Small intestine (tissue), 7 donors: ENCODE data around the gene GRIK4. TPM values are rescaled to one million over a fixed set of nuclear protein-coding genes. Genes with fewer than 3 reads are reported as not detected.

Source experiments
- DNase-seq, 2 donors: peaks; one replicate each; pipeline versions ENCODE4 v3.0.0 to v3.0.0-alpha.2; 2013
- FAIRE-seq: peaks from 2 replicates; lab custom pipeline; 2012; peaks lifted over from hg19 to GRCh38; lab: Jason Lieb, UNC
- H3K27ac ChIP-seq, 3 donors: one replicate each; pipeline ENCODE4 v1.5.1; 2013; ENCODE audit warnings: low read length in 2 of 3, mild to moderate bottlenecking in 2 of 3, control low read depth in 1 of 3, inconsistent platforms in 1 of 3, low read depth in 1 of 3, moderate library complexity in 1 of 3
- H3K27me3 ChIP-seq, 3 donors: one replicate each; pipeline ENCODE4 v1.6.1; 2013; ENCODE audit warnings: low read length in 3 of 3, inconsistent platforms in 1 of 3; ENCODE audit not compliant: control insufficient read depth in 3 of 3, insufficient read depth in 3 of 3
- H3K36me3 ChIP-seq, 3 donors: one replicate each; pipeline ENCODE4 v1.6.1; 2013; ENCODE audit warnings: low read length in 3 of 3, inconsistent platforms in 1 of 3, low read depth in 1 of 3, mild to moderate bottlenecking in 1 of 3, moderate library complexity in 1 of 3; ENCODE audit not compliant: control insufficient read depth in 3 of 3, insufficient read depth in 2 of 3
- H3K4me1 ChIP-seq, 3 donors: one replicate each; pipeline ENCODE4 v1.6.1; 2013; ENCODE audit warnings: low read length in 2 of 3, inconsistent platforms in 1 of 3, low read depth in 1 of 3, mild to moderate bottlenecking in 1 of 3, moderate library complexity in 1 of 3; ENCODE audit not compliant: control insufficient read depth in 3 of 3, insufficient read depth in 2 of 3
- H3K4me3 ChIP-seq, 3 donors: one replicate each; pipeline ENCODE4 v1.5.1; 2013; ENCODE audit warnings: low read length in 3 of 3, control low read depth in 1 of 3, inconsistent platforms in 1 of 3, low read depth in 1 of 3, mild to moderate bottlenecking in 1 of 3, moderate library complexity in 1 of 3
- H3K9me3 ChIP-seq, 2 donors: one replicate each; pipeline ENCODE4 v1.6.1; 2013; ENCODE audit warnings: low read depth in 1 of 2, low read length in 1 of 2; ENCODE audit not compliant: control insufficient read depth in 2 of 2, insufficient read depth in 1 of 2
- WGBS, 3 donors: extraction: QIAGEN DNeasy Blood & Tissue Kit; methylation state at CpG; one replicate each; pipeline ENCODE4 v1.1.7; 2013; 5-methylcytosine and 5-hydroxymethylcytosine counted together
- polyA plus RNA-seq, 4 donors: library from polyadenylated mRNA; stranded (reverse) in 3 of 4; unstranded in 1 of 4; fragments of 200-250 nt in 3 of 4; fragments of 120-200 nt in 1 of 4; gene quantifications; one replicate each; pipeline versions ENCODE4 v1.2.1 to v1.2.3, GENCODE V29; 2013
- donor health status: healthy with polysubstance abuse.
- donor health status: control.
- donor health status: control.
- donor health status: Bipolar disorder and iron deficiency.
- donor health status: healthy.

The GRIK4 gene
- polyA plus RNA-seq, 4 donors: 0.15 to 1.4 (median 0.27) TPM; not detected in 1

GRCh38 chr11:120830085-120830620, 318.6 kb downstream of the GRIK4 start:
- no peak for FAIRE-seq
- Histone ChIP-seq H3K27me3 (peaks cover 0 to 2% (median 0%) of the 10 kb centered on the region in 3 donors), H3K4me1 (no peaks in the 10 kb centered on the region), H3K36me3 (no peaks in the 10 kb centered on the region), H3K27ac (no peak overlapping the region), H3K4me3 (no peak overlapping the region), H3K9me3 (no peaks in the 10 kb centered on the region)
- no peak for DNase-seq
- WGBS, 3 donors: 73 to 81% (median 76%) methylated on average over 9 of the region's 9 CpGs

- no peaks in the 10 kb centered on the region for H3K9me3 ChIP-seq
- WGBS, 3 donors: 59 to 77% (median 69%) methylated on average over 20 of the region's 20 CpGs
- DNase-seq: peak in 1 of 2 donors; percentile 21
These were observed 321.1 kb downstream of the GRIK4 start for GRCh38 chr11:120832481-120833238.

GRCh38 chr11:120834686-120835210, 323.2 kb downstream of the GRIK4 start:
- WGBS, 3 donors: 84 to 88% (median 86%) methylated on average over 13 of the region's 13 CpGs
- Histone ChIP-seq H3K27ac (no peak overlapping the region), H3K9me3 (no peaks in the 10 kb centered on the region), H3K4me3 (no peak overlapping the region), H3K27me3 (no peaks in the 10 kb centered on the region), H3K36me3 (no peaks in the 10 kb centered on the region), H3K4me1 (no peaks in the 10 kb centered on the region)
- no peak for FAIRE-seq
- DNase-seq: no peak

More at GRCh38 chr11:120832481-120833238, 321.1 kb downstream of the GRIK4 start:
- no peak for FAIRE-seq
- Histone ChIP-seq H3K4me3 (no peak overlapping the region), H3K27ac (no peak overlapping the region), H3K4me1 (no peaks in the 10 kb centered on the region), H3K27me3 (peaks cover 0 to 2% (median 0%) of the 10 kb centered on the region in 3 donors), H3K36me3 (no peaks in the 10 kb centered on the region)

- no peak for FAIRE-seq
- H3K4me3 ChIP-seq: no peak overlapping the region
- no peaks in the 10 kb centered on the region for H3K27me3 ChIP-seq
- WGBS, 3 donors: 30 to 57% (median 45%) methylated on average over 11 of the region's 11 CpGs
- peak; percentile 13 to 69 for DNase-seq
- H3K9me3 ChIP-seq: no peaks in the 10 kb centered on the region
- H3K36me3 ChIP-seq: no peaks in the 10 kb centered on the region
- no peak overlapping the region for H3K27ac ChIP-seq
- no peaks in the 10 kb centered on the region for H3K4me1 ChIP-seq
These were observed 324.2 kb downstream of the GRIK4 start for GRCh38 chr11:120835601-120836228.

- DNase-seq (no peak), FAIRE-seq (no peak)
- H3K4me3 ChIP-seq: no peak overlapping the region
- no peaks in the 10 kb centered on the region for H3K4me1 ChIP-seq
- no peaks in the 10 kb centered on the region for H3K9me3 ChIP-seq
- H3K27me3 ChIP-seq: no peaks in the 10 kb centered on the region
- H3K27ac ChIP-seq: no peak overlapping the region
- WGBS, 3 donors: 67 to 88% (median 71%) methylated on average over 4 of the region's 4 CpGs
- no peaks in the 10 kb centered on the region for H3K36me3 ChIP-seq
These were observed 326.1 kb downstream of the GRIK4 start for GRCh38 chr11:120837696-120838095.

- no peaks in the 10 kb centered on the region for H3K36me3 ChIP-seq
- 64 to 81% (median 70%) methylated on average over 3 of the region's 3 CpGs for WGBS, 3 donors
- H3K27ac ChIP-seq: no peak overlapping the region
- H3K4me1 ChIP-seq: no peaks in the 10 kb centered on the region
- no peaks in the 10 kb centered on the region for H3K27me3 ChIP-seq
- no peak for DNase-seq
- no peak overlapping the region for H3K4me3 ChIP-seq
- no peak for FAIRE-seq
- no peaks in the 10 kb centered on the region for H3K9me3 ChIP-seq
These were observed 327.7 kb downstream of the GRIK4 start for GRCh38 chr11:120839201-120839600.

GRCh38 chr11:120839846-120840402, 328.4 kb downstream of the GRIK4 start:
- no peaks in the 10 kb centered on the region for H3K27me3 ChIP-seq
- H3K9me3 ChIP-seq: no peaks in the 10 kb centered on the region
- 73 to 81% (median 77%) methylated on average over 6 of the region's 6 CpGs for WGBS, 3 donors
- no peaks in the 10 kb centered on the region for H3K36me3 ChIP-seq
- H3K27ac ChIP-seq: no peak overlapping the region
- no peak for DNase-seq
- FAIRE-seq: no peak
- no peaks in the 10 kb centered on the region for H3K4me1 ChIP-seq
- H3K4me3 ChIP-seq: no peak overlapping the region

- DNase-seq (no peak), FAIRE-seq (no peak)
- H3K36me3 ChIP-seq: no peaks in the 10 kb centered on the region
- WGBS, 3 donors: 76 to 95% (median 93%) methylated on average over 1 of the region's 1 CpG
- no peaks in the 10 kb centered on the region for H3K9me3 ChIP-seq
- no peak overlapping the region for H3K27ac ChIP-seq
- no peaks in the 10 kb centered on the region for H3K27me3 ChIP-seq
- no peaks in the 10 kb centered on the region for H3K4me1 ChIP-seq
- H3K4me3 ChIP-seq: no peak overlapping the region
These were observed 329.1 kb downstream of the GRIK4 start for GRCh38 chr11:120840661-120841060.
